ENCODE measurements around the gene SBNO2. TPM values are rescaled to one million over a fixed set of nuclear protein-coding genes. Genes with fewer than 3 reads are reported as not detected.

Gene SBNO2
- total and polyA plus RNA-seq, 2 donors (not counting 3 experiments of a cell fraction or from before 2014, with no cell fraction given): 31.4 to 65.7 TPM

- TF ChIP-seq FOS (IDR thresholded peaks at IDR 0.05; ENCODE audit: borderline replicate concordance, insufficient read depth, low read length): no peak
- TF ChIP-seq JUN (IDR thresholded peaks at IDR 0.05; ENCODE audit: borderline replicate concordance, insufficient read depth, insufficient read length, low read depth): no peak
- TF ChIP-seq MAX (IDR thresholded peaks at IDR 0.05; ENCODE audit: insufficient read depth, insufficient read length): no peak
- TF ChIP-seq POLR2A (IDR thresholded peaks at IDR 0.05; ENCODE audit: low read depth, low read length): no peak
- TF ChIP-seq MYC (IDR thresholded peaks at IDR 0.05; ENCODE audit: low read depth, low read length): no peak
- no peak for TF ChIP-seq GATA2 (IDR thresholded peaks at IDR 0.05; ENCODE audit: insufficient read depth, insufficient read length, low read depth, low read length)
- TF ChIP-seq CTCF (IDR thresholded peaks at IDR 0.05; ENCODE audit: extremely low read depth in 1 of 2, insufficient read depth in 1 of 2, low read depth in 1 of 2, low read length in 2 of 2): no peak
- TF ChIP-seq EZH2 (IDR thresholded peaks at IDR 0.05; ENCODE audit: borderline replicate concordance, low read depth, low read length, severe bottlenecking): no peak
- TF ChIP-seq POLR2AphosphoS5 (IDR thresholded peaks at IDR 0.05; ENCODE audit: insufficient read depth, low read depth, low read length): no peak
- H3K4me1 ChIP-seq (ENCODE audit: control insufficient read depth, extremely low read depth, insufficient read depth, low read length): peaks cover 5% of the 10 kb centered on the region
- H3K4me3 ChIP-seq (replicated peaks in 1 of 3; ENCODE audit: insufficient read depth in 1 of 3, low read depth in 1 of 3, low read length in 3 of 3): no peak overlapping the region
- H3K9ac ChIP-seq (replicated peaks; ENCODE audit: extremely low read depth, insufficient read depth, low read length): no peak overlapping the region
- no peaks in the 10 kb centered on the region for H3K79me2 ChIP-seq (ENCODE audit: control insufficient read depth, insufficient read depth, low read length)
- no peak overlapping the region for H2AFZ ChIP-seq (ENCODE audit: low read depth, low read length)
- CTCF ChIA-PET: no interaction called here
- FAIRE-seq (no peak), DNase-seq (ENCODE audit: low read depth, low spot score) (no peak)
- dilution Hi-C loops (cut with MboI; ENCODE audit: extremely low pct_ligation_motif_present, low sequenced_read_pairs) (no loop called here), intact Hi-C loops (cut with micrococcal nuclease) (no loop called here)
- H3K36me3 ChIP-seq (ENCODE audit: control insufficient read depth in 2 of 2, extremely low read depth in 1 of 2, insufficient read depth in 2 of 2, low read length in 2 of 2): peaks cover 14 to 58% of the 10 kb centered on the region in 2 experiments
- no peaks in the 10 kb centered on the region for H3K9me3 ChIP-seq (replicated peaks; ENCODE audit: control insufficient read depth, insufficient read depth, low read length)
- H3K9me1 ChIP-seq (replicated peaks; ENCODE audit: control insufficient read depth, extremely low read depth, insufficient read depth, low read length): no peaks in the 10 kb centered on the region
- H4K20me1 ChIP-seq (replicated peaks; ENCODE audit: control insufficient read depth, extremely low read depth, insufficient read depth, low read length): no peaks in the 10 kb centered on the region
- H3K4me2 ChIP-seq (ENCODE audit: insufficient read depth, low read length): no peak overlapping the region
- POLR2A ChIA-PET: no interaction called here
- no peak overlapping the region for H3K27ac ChIP-seq (ENCODE audit: insufficient read depth, low read depth, low read length)
- no TSS peak for BruUV-seq (replicated peaks)
- H3K27me3 ChIP-seq (ENCODE audit: control insufficient read depth in 2 of 2, insufficient read depth in 2 of 2, low read length in 2 of 2): no peaks in the 10 kb centered on the region
These were observed 57.1 kb downstream of the SBNO2 start for GRCh38 chr19:1116726-1117581.

Measured in endothelial cell of umbilical vein (primary cell).